Activated T-cell treated with anti-CD3 and anti-CD28 coated beads, Interleukin-2, amount 50 U/mL, for 72 hours (primary cell): ENCODE measurements around the gene GDPD3. TPM values are rescaled to one million over a fixed set of nuclear protein-coding genes. Genes with fewer than 3 reads are reported as not detected.

Experiments used
- ATAC-seq, 2 donors: fragments of 150-1000 bp; cut with Tn5 transposase; replicated peaks in 1 of 2; 2 replicates each; pipeline ENCODE4 v1.10.0; 2021; ENCODE audit warnings: moderate library complexity in 2 of 2, mild to moderate bottlenecking in 1 of 2
- DNase-seq, 2 donors: peaks; one replicate each; pipeline ENCODE4 v3.0.0; 2021 to 2022; ENCODE audit warnings: mixed read lengths in 1 of 2
- H3K27ac Mint-ChIP-seq: one replicate; pipeline ENCODE4 v1.8.0; 2022; ENCODE audit warnings: mild to moderate bottlenecking, moderate library complexity, mixed read lengths
- H3K27me3 Mint-ChIP-seq: one replicate; pipeline ENCODE4 v1.8.0; 2022; ENCODE audit warnings: low read depth, mixed read lengths
- H3K36me3 Mint-ChIP-seq, 2 donors: one replicate each; pipeline ENCODE4 v1.8.0; 2022; ENCODE audit warnings: mixed read lengths in 2 of 2, mild to moderate bottlenecking in 1 of 2; ENCODE audit not compliant: insufficient read depth in 2 of 2
- H3K4me1 Mint-ChIP-seq: one replicate; pipeline ENCODE4 v1.8.0; 2022; ENCODE audit warnings: low read depth, mixed read lengths
- H3K4me3 Mint-ChIP-seq, 2 donors: one replicate each; pipeline ENCODE4 v1.8.0; 2022; ENCODE audit warnings: mild to moderate bottlenecking in 2 of 2, mixed read lengths in 2 of 2, moderate library complexity in 2 of 2
- H3K9me3 Mint-ChIP-seq, 2 donors: one replicate each; pipeline ENCODE4 v1.8.0; 2022; ENCODE audit warnings: mixed read lengths in 2 of 2
- total RNA-seq, 2 donors: library from RNA; stranded (reverse); gene quantifications; one replicate each; pipeline ENCODE4 v1.2.3, GENCODE V29; 2022

Gene GDPD3
- total RNA-seq, 2 donors from 2014 or later, result 13.9 to 20.5 TPM

- H3K9me3 Mint-ChIP-seq, result no peaks in the 10 kb centered on the region
- no peaks in the 10 kb centered on the region for H3K27me3 Mint-ChIP-seq
- ATAC-seq, result peak; percentile 93
- peaks cover 11 to 29% of the 10 kb centered on the region in 2 donors for H3K36me3 Mint-ChIP-seq
- peaks cover 40% of the 10 kb centered on the region for H3K4me1 Mint-ChIP-seq
- peak within 1 kb of the TSS; percentile 97 for H3K4me3 Mint-ChIP-seq
- peak within 1 kb of the TSS; percentile 93 for H3K27ac Mint-ChIP-seq
- peak; percentile 93 to 95 for DNase-seq
Observed at GRCh38 chr16:30075503-30076275, 37.6 kb downstream of the GDPD3 start, which contains the start of gene PPP4C. TSS of gene PPP4C (plus strand) at chr16:30075994. CDS start at chr16:30076378, 384 bp downstream.

GRCh38 chr16:30070490-30070889, 42.8 kb downstream of the GDPD3 start:
- H3K9me3 Mint-ChIP-seq, result no peaks in the 10 kb centered on the region
- no peak overlapping the region for H3K27ac Mint-ChIP-seq
- H3K4me1 Mint-ChIP-seq, result peaks cover 45% of the 10 kb centered on the region
- DNase-seq (no peak), ATAC-seq (no peak)
- peaks cover 23 to 43% of the 10 kb centered on the region in 2 donors for H3K36me3 Mint-ChIP-seq
- no peak overlapping the region for H3K4me3 Mint-ChIP-seq
- H3K27me3 Mint-ChIP-seq, result no peaks in the 10 kb centered on the region

GRCh38 chr16:30069611-30070462, 43.5 kb downstream of the GDPD3 start:
- no peak for DNase-seq
- ATAC-seq, result no peak
- Mint-ChIP-seq H3K27ac (peak overlapping the region; percentile 47), H3K4me3 (peak overlapping the region in 1 of 2 donors; percentile 16), H3K36me3 (peaks cover 24 to 43% of the 10 kb centered on the region in 2 donors), H3K27me3 (no peaks in the 10 kb centered on the region), H3K9me3 (no peaks in the 10 kb centered on the region), H3K4me1 (peaks cover 41% of the 10 kb centered on the region)

DNA sequence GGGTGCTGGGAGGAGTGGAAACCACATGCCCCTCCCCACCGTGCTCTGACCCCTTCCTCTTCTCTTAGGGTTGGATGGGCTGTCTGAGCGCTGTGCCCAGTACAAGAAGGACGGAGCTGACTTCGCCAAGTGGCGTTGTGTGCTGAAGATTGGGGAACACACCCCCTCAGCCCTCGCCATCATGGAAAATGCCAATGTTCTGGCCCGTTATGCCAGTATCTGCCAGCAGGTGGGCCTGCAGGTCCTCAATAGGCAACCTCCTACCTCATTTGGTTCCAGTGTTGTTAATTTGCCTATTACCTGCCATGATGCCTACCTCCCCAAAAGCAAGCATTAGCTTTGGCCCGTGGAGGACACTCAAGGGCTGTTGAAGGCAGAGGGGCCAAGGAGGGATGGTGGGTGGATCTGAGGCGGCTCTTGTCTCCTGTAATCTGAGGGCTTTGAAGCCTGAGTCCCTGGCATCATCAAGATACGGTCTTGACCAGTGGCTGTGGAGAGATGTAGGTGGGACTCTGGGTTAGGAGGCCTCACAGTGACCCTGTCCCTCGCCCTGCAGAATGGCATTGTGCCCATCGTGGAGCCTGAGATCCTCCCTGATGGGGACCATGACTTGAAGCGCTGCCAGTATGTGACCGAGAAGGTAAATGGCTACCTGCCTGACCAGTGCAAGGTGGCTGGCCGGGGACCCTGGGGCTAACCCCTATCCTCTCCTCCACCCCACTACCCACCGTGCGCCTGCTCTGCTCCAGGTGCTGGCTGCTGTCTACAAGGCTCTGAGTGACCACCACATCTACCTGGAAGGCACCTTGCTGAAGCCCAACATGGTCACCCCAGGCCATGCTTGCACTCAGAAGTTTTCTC, 44.4 kb downstream of the GDPD3 start:
- no peaks in the 10 kb centered on the region for H3K9me3 Mint-ChIP-seq
- H3K4me1 Mint-ChIP-seq, result peaks cover 37% of the 10 kb centered on the region
- DNase-seq (peak; percentile 47 to 67), ATAC-seq (no peak)
- H3K36me3 Mint-ChIP-seq, result peaks cover 24 to 46% of the 10 kb centered on the region in 2 donors
- H3K27me3 Mint-ChIP-seq, result no peaks in the 10 kb centered on the region
- peak overlapping the region; percentile 76 for H3K27ac Mint-ChIP-seq
- peak overlapping the region in 1 of 2 donors; percentile 25 for H3K4me3 Mint-ChIP-seq

- H3K36me3 Mint-ChIP-seq, result peaks cover 24 to 45% of the 10 kb centered on the region in 2 donors
- ATAC-seq, result no peak
- H3K27me3 Mint-ChIP-seq, result no peaks in the 10 kb centered on the region
- peaks cover 43% of the 10 kb centered on the region for H3K4me1 Mint-ChIP-seq
- H3K27ac Mint-ChIP-seq, result peak overlapping the region; percentile 76
- no peaks in the 10 kb centered on the region for H3K9me3 Mint-ChIP-seq
- DNase-seq, result no peak
- no peak overlapping the region for H3K4me3 Mint-ChIP-seq
Observed at GRCh38 chr16:30068333-30068732, 45.0 kb downstream of the GDPD3 start.

GRCh38 chr16:30067584-30067916, 45.8 kb downstream of the GDPD3 start:
- no peak for DNase-seq
- H3K27ac Mint-ChIP-seq, result peak overlapping the region; percentile 89
- no peaks in the 10 kb centered on the region for H3K27me3 Mint-ChIP-seq
- no peaks in the 10 kb centered on the region for H3K9me3 Mint-ChIP-seq
- peaks cover 45% of the 10 kb centered on the region for H3K4me1 Mint-ChIP-seq
- no peak for ATAC-seq
- H3K36me3 Mint-ChIP-seq, result peaks cover 24 to 45% of the 10 kb centered on the region in 2 donors
- peak overlapping the region; percentile 99 to 100 for H3K4me3 Mint-ChIP-seq

DNA sequence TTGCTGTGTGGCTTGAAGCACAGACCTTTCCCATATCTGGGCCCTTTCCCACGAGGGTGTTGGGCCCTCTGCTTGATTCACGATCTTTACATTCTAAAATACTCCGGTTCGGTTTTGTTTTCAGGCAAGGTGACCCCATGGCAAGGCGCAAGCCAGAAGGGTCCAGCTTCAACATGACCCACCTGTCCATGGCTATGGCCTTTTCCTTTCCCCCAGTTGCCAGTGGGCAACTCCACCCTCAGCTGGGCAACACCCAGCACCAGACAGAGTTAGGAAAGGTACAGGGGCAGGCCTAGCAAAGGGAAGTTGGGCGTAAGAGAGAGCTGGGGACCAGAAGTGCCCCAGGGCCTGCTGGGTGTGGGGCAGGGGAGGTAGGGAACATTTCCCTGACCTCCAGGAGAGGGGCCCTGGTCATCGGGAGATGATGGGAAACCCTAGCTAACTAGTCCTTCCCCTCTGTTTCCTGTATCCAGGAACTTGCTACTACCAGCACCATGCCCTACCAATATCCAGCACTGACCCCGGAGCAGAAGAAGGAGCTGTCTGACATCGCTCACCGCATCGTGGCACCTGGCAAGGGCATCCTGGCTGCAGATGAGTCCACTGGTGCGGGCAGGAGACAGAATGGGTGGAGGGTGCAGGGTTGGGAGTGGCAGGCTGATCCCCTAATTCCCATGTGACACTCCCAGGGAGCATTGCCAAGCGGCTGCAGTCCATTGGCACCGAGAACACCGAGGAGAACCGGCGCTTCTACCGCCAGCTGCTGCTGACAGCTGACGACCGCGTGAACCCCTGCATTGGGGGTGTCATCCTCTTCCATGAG, 46.4 kb downstream of the GDPD3 start:
- Mint-ChIP-seq H3K36me3 (peaks cover 24 to 41% of the 10 kb centered on the region in 2 donors), H3K4me1 (peaks cover 45% of the 10 kb centered on the region), H3K27me3 (no peaks in the 10 kb centered on the region), H3K27ac (peak overlapping the region; percentile 89), H3K4me3 (peak overlapping the region; percentile 99 to 100), H3K9me3 (no peaks in the 10 kb centered on the region)
- ATAC-seq, result no peak
- no peak for DNase-seq

DNA sequence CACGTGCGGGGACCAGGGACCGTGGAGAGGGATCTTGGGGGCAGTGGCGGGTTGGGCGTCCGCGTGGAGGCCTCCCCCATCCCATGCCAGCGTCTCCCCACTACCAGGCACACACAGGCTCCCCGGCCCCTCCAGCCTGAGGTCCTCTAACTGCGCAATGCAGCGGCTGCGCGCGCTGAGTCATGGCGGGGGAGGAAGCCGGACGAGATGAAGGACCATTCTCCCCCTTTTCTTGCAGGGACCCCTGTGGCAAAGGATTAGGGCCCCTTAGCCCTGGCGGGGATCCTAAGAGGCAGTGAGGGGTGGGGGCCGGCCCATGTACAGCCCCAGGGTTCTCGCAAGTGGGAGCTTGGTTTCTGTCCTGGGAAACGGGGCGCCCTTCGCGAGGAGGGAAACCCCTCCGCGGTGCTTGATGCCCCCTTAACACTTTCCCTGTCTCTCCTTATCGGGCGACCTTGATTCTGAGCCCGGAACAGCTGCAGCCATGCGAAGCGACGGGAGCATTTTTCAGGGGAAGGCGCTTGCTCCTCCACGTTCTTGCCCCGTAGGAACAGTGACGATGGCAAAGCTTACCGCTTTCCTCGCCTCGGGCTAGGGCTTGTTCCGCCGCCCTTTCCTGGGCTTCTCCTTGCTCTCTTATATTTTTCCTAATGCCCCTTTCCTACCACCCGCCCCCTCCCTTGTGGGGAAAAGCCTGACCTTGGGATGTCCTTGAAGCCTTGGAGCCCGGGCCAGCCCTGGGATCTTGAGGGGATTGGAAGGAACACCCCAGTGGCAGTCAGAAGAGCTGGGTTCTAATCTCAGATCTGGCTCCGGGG, 47.2 kb downstream of the GDPD3 start:
- Mint-ChIP-seq H3K4me3 (peak overlapping the region; percentile 99 to 100), H3K27me3 (no peaks in the 10 kb centered on the region), H3K9me3 (no peaks in the 10 kb centered on the region), H3K4me1 (peaks cover 43% of the 10 kb centered on the region), H3K27ac (peak overlapping the region; percentile 89), H3K36me3 (peaks cover 24 to 40% of the 10 kb centered on the region in 2 donors)
- peak; percentile 61 to 63 for DNase-seq
- peak; percentile 1 to 10 for ATAC-seq

- peak; percentile 88 to 89 for ATAC-seq
- peak within 1 kb of the TSS; percentile 99 to 100 for H3K4me3 Mint-ChIP-seq
- peak within 1 kb of the TSS; percentile 94 for H3K27ac Mint-ChIP-seq
- peaks cover 24 to 38% of the 10 kb centered on the region in 2 donors for H3K36me3 Mint-ChIP-seq
- H3K9me3 Mint-ChIP-seq, result no peaks in the 10 kb centered on the region
- peaks cover 40% of the 10 kb centered on the region for H3K4me1 Mint-ChIP-seq
- DNase-seq, result peak; percentile 96 to 98
- H3K27me3 Mint-ChIP-seq, result no peaks in the 10 kb centered on the region
Observed at GRCh38 chr16:30065102-30065942, 48.0 kb downstream of the GDPD3 start, which contains the start of gene ALDOA. TSS of gene ALDOA (plus strand) at chr16:30065760. CDS start at chr16:30066898, 1,138 bp downstream.

DNA sequence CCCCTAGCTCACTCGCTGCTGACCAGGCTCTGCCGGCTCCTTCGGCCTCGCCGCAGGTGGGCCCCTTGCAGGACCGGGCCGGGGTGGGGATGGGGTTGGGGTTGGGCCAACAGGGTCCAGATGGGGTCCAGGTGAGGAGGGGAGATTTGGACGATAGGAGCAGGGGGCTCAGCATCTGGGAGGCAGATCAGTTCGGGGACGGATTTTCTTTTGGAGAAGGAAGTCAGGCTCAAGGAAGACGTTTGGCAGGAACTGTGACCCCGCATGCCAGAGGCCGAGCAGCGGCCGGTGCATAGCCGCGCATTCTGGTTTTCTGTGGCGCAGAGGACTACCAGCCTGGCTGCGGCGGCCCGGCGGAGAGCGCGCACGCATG, 48.6 kb downstream of the GDPD3 start:
- no peak for DNase-seq
- Mint-ChIP-seq H3K27me3 (no peaks in the 10 kb centered on the region), H3K4me3 (peak overlapping the region; percentile 99 to 100), H3K9me3 (no peaks in the 10 kb centered on the region), H3K36me3 (peaks cover 22 to 34% of the 10 kb centered on the region in 2 donors), H3K4me1 (peaks cover 39% of the 10 kb centered on the region), H3K27ac (peak overlapping the region; percentile 94)
- no peak for ATAC-seq
